Peyer's patch (tissue), 4 donors: ENCODE results near the gene UBE2C. TPM values are rescaled to one million over a fixed set of nuclear protein-coding genes. Genes with fewer than 3 reads are reported as not detected.

ENCODE experiments used
- DNase-seq, 3 donors: peaks; one replicate each; pipeline ENCODE4 v3.0.0-alpha.2; 2017 to 2019
- H3K27ac ChIP-seq, 4 donors: fragments of 200-600 bp; sonication (generic); one replicate each; pipeline ENCODE4 v1.5.1; 2016 to 2019
- H3K27me3 ChIP-seq, 2 donors: fragments of 200-600 bp; sonication (generic); one replicate each; pipeline ENCODE4 v1.5.1; 2019
- H3K36me3 ChIP-seq, 3 donors: fragments of 200-600 bp; sonication (generic); one replicate each; pipeline ENCODE4 v1.5.1; 2016 to 2019
- H3K4me1 ChIP-seq, 4 donors: fragments of 200-600 bp; sonication (generic); one replicate each; pipeline ENCODE4 v1.5.1; 2016 to 2019
- H3K4me3 ChIP-seq, 4 donors: fragments of 200-600 bp; sonication (generic); 1 replicate in 3 of 4; 2 replicates in 1 of 4; pipeline ENCODE4 v1.5.1; 2016 to 2019; ENCODE audit warnings: mild to moderate bottlenecking in 1 of 4
- H3K9me3 ChIP-seq, 4 donors: fragments of 200-600 bp; sonication (generic); one replicate each; pipeline ENCODE4 v1.5.1; 2016 to 2019; ENCODE audit warnings: mild to moderate bottlenecking in 1 of 4
- CTCF ChIP-seq, 6 experiments: fragments of 450-650 bp in 4 of 6; fragments of 200-600 bp in 2 of 6; sonication (generic) in 1 of 6; IDR thresholded peaks; one replicate each; pipeline ENCODE4 v1.5.1; 2017 to 2019; ENCODE audit warnings: antibody characterized with exemption in 6 of 6, mild to moderate bottlenecking in 3 of 6, moderate library complexity in 1 of 6
- POLR2A ChIP-seq, 2 donors: fragments of 450-650 bp; IDR thresholded peaks; one replicate each; pipeline ENCODE4 v1.5.1; 2017; ENCODE audit warnings: antibody characterized with exemption in 2 of 2, mild to moderate bottlenecking in 2 of 2, moderate library complexity in 2 of 2
- total RNA-seq, 4 donors: library from RNA; depleted of rRNA; stranded (reverse); fragments of >200 nt; gene quantifications; one replicate each; pipeline ENCODE4 v1.1.0, GENCODE V29; 2016

The UBE2C gene
- total RNA-seq, 4 donors from 2014 or later: 7.3 to 24.8 (median 9.8) TPM

GRCh38 chr20:45810191-45810970 is 2.1 kb upstream of the UBE2C start:
- no peak overlapping the region for H3K4me3 ChIP-seq
- no peak overlapping the region for H3K27ac ChIP-seq
- no peaks in the 10 kb centered on the region for H3K27me3 ChIP-seq
- no peak for DNase-seq
- H3K4me1 ChIP-seq: peaks cover 3 to 17% (median 5%) of the 10 kb centered on the region in 4 donors
- TF ChIP-seq CTCF (IDR thresholded peaks at IDR 0.05) (no peak), POLR2A (IDR thresholded peaks at IDR 0.05) (no peak)
- peaks cover 0 to 60% (median 0%) of the 10 kb centered on the region in 3 donors for H3K36me3 ChIP-seq
- H3K9me3 ChIP-seq: no peaks in the 10 kb centered on the region

GRCh38 chr20:45813006-45813340 is 529 bp downstream of the UBE2C start:
- TF ChIP-seq CTCF (IDR thresholded peaks at IDR 0.05): no peak
- no peak for TF ChIP-seq POLR2A (IDR thresholded peaks at IDR 0.05)
- Histone ChIP-seq H3K9me3 (no peaks in the 10 kb centered on the region), H3K27ac (no peak overlapping the region), H3K4me1 (peaks cover 3 to 17% (median 5%) of the 10 kb centered on the region in 4 donors), H3K27me3 (no peaks in the 10 kb centered on the region), H3K36me3 (peaks cover 0 to 34% (median 0%) of the 10 kb centered on the region in 3 donors), H3K4me3 (peak overlapping the region; percentile 46 to 71 (median 63))
- DNase-seq: no peak

- Histone ChIP-seq H3K4me1 (peaks cover 3 to 17% (median 5%) of the 10 kb centered on the region in 4 donors), H3K4me3 (peak overlapping the region in 3 of 4 donors; percentile 46 to 64 (median 62)), H3K9me3 (no peaks in the 10 kb centered on the region), H3K27ac (no peak overlapping the region), H3K27me3 (no peaks in the 10 kb centered on the region), H3K36me3 (peaks cover 0 to 29% (median 0%) of the 10 kb centered on the region in 3 donors)
- DNase-seq: no peak
- no peak for TF ChIP-seq CTCF (IDR thresholded peaks at IDR 0.05)
Observed at GRCh38 chr20:45813489-45813888, 1.0 kb downstream of the UBE2C start.

- peaks cover 3 to 17% (median 5%) of the 10 kb centered on the region in 4 donors for H3K4me1 ChIP-seq
- peaks cover 0 to 21% (median 0%) of the 10 kb centered on the region in 3 donors for H3K36me3 ChIP-seq
- no peak overlapping the region for H3K27ac ChIP-seq
Observed at GRCh38 chr20:45814314-45814713, 1.9 kb downstream of the UBE2C start.

GRCh38 chr20:45816951-45817350 is 4.5 kb downstream of the UBE2C start:
- no peak for TF ChIP-seq POLR2A (IDR thresholded peaks at IDR 0.05)
- TF ChIP-seq CTCF (IDR thresholded peaks at IDR 0.05): no peak
- no peak overlapping the region for H3K4me3 ChIP-seq
- peaks cover 3 to 31% (median 5%) of the 10 kb centered on the region in 4 donors for H3K4me1 ChIP-seq
- H3K27ac ChIP-seq: no peak overlapping the region
- no peaks in the 10 kb centered on the region for H3K36me3 ChIP-seq
- no peaks in the 10 kb centered on the region for H3K27me3 ChIP-seq
- no peaks in the 10 kb centered on the region for H3K9me3 ChIP-seq
- DNase-seq: no peak

More at GRCh38 chr20:45814314-45814713, 1.9 kb downstream of the UBE2C start:
- H3K4me3 ChIP-seq: no peak overlapping the region
- no peak for TF ChIP-seq CTCF (IDR thresholded peaks at IDR 0.05)
- no peak for TF ChIP-seq POLR2A (IDR thresholded peaks at IDR 0.05)
- H3K9me3 ChIP-seq: no peaks in the 10 kb centered on the region
- H3K27me3 ChIP-seq: no peaks in the 10 kb centered on the region
- DNase-seq: no peak
